GM12875 (cell line): ENCODE results near the gene CYP2E1.

Experiments
- H3K4me3 ChIP-seq: one replicate; pipeline ENCODE4 v1.5.1; 2011; ENCODE audit warnings: low read depth, low read length, control low read depth
- TF ChIP-seq, protein P1 (sequence below): IDR thresholded peaks from 2 replicates; pipeline ENCODE4 v1.5.1; 2011; ENCODE audit warnings: low read depth, mild to moderate bottlenecking, control low read depth, inconsistent platforms, low read length, moderate library complexity, borderline replicate concordance; ENCODE audit not compliant: insufficient read depth

Gene CYP2E1

DNA sequence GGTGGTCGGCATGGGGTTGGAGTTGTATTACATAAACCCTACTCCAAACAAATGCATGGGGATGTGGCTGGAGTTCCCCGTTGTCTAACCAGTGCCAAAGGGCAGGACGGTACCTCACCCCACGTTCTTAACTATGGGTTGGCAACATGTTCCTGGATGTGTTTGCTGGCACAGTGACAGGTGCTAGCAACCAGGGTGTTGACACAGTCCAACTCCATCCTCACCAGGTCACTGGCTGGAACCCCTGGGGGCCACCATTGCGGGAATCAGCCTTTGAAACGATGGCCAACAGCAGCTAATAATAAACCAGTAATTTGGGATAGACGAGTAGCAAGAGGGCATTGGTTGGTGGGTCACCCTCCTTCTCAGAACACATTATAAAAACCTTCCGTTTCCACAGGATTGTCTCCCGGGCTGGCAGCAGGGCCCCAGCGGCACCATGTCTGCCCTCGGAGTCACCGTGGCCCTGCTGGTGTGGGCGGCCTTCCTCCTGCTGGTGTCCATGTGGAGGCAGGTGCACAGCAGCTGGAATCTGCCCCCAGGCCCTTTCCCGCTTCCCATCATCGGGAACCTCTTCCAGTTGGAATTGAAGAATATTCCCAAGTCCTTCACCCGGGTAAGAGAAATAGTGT lies at the start of gene CYP2E1:
Gene CYP2E1, plus strand, starts transcription at position 407 of the 632 bp plus-strand sequence. Its CDS starts 33 bp downstream, at position 440.
- no peak within 1 kb of the TSS for H3K4me3 ChIP-seq
- TF ChIP-seq, protein P1, sequence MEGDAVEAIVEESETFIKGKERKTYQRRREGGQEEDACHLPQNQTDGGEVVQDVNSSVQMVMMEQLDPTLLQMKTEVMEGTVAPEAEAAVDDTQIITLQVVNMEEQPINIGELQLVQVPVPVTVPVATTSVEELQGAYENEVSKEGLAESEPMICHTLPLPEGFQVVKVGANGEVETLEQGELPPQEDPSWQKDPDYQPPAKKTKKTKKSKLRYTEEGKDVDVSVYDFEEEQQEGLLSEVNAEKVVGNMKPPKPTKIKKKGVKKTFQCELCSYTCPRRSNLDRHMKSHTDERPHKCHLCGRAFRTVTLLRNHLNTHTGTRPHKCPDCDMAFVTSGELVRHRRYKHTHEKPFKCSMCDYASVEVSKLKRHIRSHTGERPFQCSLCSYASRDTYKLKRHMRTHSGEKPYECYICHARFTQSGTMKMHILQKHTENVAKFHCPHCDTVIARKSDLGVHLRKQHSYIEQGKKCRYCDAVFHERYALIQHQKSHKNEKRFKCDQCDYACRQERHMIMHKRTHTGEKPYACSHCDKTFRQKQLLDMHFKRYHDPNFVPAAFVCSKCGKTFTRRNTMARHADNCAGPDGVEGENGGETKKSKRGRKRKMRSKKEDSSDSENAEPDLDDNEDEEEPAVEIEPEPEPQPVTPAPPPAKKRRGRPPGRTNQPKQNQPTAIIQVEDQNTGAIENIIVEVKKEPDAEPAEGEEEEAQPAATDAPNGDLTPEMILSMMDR = no peak

DNA sequence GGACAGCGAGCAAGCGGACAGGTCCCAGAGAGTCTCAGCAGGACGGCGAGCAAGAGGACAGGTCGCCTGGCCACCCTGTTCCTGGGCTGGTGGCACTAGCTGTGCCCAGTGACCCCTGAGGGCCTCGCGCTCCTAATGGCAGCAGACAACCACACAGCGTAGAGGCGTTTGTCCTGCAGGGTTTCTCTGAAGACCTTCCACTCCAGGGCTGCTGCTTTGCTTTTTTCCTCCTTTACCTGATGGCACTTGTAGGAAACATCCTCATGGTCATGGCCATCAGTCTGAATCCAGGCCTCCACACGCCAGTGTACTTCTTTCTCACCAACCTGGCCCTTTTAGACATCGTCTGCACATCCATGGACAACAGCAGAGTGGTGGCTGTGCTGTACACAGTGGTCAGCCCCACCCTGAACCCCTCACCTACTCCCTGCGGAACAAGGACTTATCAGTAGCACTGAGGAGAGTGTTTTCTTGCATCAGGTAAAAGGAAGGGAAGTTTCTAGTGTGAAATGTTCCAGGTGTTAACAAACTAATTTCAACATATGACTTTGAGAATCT lies 46.0 kb upstream of the CYP2E1 start:
- TF ChIP-seq, protein P1 = no peak

DNA sequence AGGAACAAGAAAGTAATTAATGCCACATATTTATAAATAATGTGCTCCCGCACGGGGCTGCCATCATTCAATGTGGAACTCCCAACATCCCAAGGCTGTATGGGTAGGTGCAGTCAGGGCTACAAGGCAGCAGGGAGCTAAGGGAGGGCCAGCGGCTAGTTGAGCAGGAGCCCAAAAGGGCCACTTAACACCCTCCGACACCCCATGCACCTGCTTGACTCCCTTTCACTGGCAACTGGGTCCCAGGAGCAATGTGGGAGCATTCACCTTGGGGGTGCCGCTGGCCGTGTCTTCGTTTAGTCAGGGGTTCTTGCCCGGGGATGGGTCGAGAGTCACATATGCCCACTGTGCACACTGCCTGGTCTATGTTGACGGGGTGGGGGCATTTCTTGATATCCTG lies 45.5 kb upstream of the CYP2E1 start:
- TF ChIP-seq, protein P1 = no peak
- H3K4me3 ChIP-seq = no peak overlapping the region

More for the DNA sequence above, 46.0 kb upstream of the CYP2E1 start:
- H3K4me3 ChIP-seq = no peak overlapping the region

DNA sequence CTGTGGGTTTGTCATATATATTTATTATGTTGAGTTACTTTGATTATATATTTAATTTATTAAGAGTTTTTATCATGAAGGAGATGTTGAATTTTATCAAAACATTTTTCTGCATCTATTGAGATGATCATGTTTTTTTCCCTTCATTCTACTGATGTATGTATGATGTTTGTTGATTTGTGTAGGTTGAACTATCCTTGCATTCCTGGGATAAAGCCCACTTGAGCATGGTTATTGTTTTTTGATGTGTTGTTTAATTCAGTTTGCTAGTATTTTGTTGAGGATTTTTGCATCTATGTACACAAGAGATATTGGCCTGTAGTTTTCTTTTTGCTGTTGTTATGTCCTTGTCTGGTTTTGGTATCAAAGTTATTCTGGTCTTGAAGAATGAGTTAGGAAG lies 42.3 kb upstream of the CYP2E1 start:
- TF ChIP-seq, protein P1 = no peak
- H3K4me3 ChIP-seq = no peak overlapping the region

DNA sequence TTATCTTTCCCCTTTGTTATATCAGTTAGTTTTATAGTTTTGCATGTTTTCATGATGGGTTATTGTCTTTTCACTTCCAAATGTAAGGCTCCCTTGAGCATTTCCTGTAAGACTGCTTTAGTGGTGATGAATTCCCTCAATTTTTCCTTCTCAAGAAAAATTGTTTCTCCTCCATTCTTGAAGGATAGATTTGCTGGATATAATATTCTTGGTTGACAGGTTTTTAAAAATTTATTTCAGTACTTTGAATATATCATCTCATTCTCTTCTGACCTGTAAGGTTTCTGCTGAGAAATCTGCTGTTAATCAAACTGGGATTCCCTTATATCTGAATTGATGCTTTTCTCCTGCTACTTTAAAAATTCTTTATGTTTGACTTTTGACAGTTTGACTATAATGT lies 40.1 kb upstream of the CYP2E1 start:
- H3K4me3 ChIP-seq = no peak overlapping the region
- TF ChIP-seq, protein P1 = no peak

DNA sequence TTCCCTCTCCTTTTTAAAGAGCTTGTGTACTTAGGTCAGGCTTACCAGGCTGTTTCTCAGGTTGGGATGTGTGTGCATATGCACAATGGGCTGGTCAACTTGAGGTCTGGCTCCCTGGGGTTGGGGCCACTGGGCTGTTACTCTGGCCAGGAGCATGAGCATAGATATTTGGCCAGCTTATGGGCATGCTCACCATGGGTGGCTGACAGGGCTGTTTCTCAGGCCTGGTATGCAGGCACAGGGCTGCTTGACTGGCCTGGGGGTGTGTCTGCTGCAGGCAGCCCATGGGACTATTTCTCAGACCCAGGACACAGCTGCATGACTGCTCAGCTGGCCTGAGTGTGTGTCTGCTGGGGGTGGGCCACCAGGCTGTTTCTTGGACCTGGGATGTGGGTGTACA lies 38.8 kb upstream of the CYP2E1 start:
- no peak overlapping the region for H3K4me3 ChIP-seq
- TF ChIP-seq, protein P1 = no peak
